WERI-Rb-1 (cell line): ENCODE results near the gene MAP4K3.

Source experiments
- DNase-seq: peaks from one replicate; pipeline ENCODE4 v3.0.0-alpha.2; 2020
- H3K27ac ChIP-seq: fragments of 250-450 bp; sonication (Bioruptor Pico); 2 replicates; pipeline ENCODE4 v1.5.1; 2020; ENCODE audit warnings: mild to moderate bottlenecking, moderate library complexity
- H3K27me3 ChIP-seq: fragments of 250-450 bp; sonication (Bioruptor Pico); 2 replicates; pipeline ENCODE4 v1.5.1; 2021; ENCODE audit warnings: mild to moderate bottlenecking, low read depth, moderate library complexity; ENCODE audit not compliant: insufficient read depth, severe bottlenecking
- H3K36me3 ChIP-seq: fragments of 250-450 bp; sonication (Bioruptor Pico); 2 replicates; pipeline ENCODE4 v1.5.1; 2020; ENCODE audit warnings: mild to moderate bottlenecking, moderate library complexity
- H3K4me3 ChIP-seq: 2 replicates; pipeline ENCODE4 v1.5.1; 2011; ENCODE audit warnings: low read depth, mild to moderate bottlenecking, control low read depth, low read length
- H3K9me3 ChIP-seq: fragments of 250-450 bp; sonication (Bioruptor Pico); 2 replicates; pipeline ENCODE4 v1.5.1; 2021; ENCODE audit warnings: mild to moderate bottlenecking, moderate library complexity; ENCODE audit not compliant: severe bottlenecking
- TF ChIP-seq, protein P1 (sequence below): IDR thresholded peaks from 2 replicates; pipeline ENCODE4 v1.5.1; 2011; ENCODE audit warnings: low read depth, mild to moderate bottlenecking, control low read depth, inconsistent platforms, low read length

Gene MAP4K3

GRCh38 chr2:39300044-39300978 is 136.8 kb downstream of the MAP4K3 start:
- Histone ChIP-seq H3K9me3 (no peaks in the 10 kb centered on the region), H3K27me3 (no peaks in the 10 kb centered on the region), H3K36me3 (no peaks in the 10 kb centered on the region; the same call in none of the 2 replicates), H3K27ac (no peak overlapping the region), H3K4me3 (no peak overlapping the region)
- DNase-seq = no peak
- TF ChIP-seq, protein P1, sequence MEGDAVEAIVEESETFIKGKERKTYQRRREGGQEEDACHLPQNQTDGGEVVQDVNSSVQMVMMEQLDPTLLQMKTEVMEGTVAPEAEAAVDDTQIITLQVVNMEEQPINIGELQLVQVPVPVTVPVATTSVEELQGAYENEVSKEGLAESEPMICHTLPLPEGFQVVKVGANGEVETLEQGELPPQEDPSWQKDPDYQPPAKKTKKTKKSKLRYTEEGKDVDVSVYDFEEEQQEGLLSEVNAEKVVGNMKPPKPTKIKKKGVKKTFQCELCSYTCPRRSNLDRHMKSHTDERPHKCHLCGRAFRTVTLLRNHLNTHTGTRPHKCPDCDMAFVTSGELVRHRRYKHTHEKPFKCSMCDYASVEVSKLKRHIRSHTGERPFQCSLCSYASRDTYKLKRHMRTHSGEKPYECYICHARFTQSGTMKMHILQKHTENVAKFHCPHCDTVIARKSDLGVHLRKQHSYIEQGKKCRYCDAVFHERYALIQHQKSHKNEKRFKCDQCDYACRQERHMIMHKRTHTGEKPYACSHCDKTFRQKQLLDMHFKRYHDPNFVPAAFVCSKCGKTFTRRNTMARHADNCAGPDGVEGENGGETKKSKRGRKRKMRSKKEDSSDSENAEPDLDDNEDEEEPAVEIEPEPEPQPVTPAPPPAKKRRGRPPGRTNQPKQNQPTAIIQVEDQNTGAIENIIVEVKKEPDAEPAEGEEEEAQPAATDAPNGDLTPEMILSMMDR = no peak

DNA sequence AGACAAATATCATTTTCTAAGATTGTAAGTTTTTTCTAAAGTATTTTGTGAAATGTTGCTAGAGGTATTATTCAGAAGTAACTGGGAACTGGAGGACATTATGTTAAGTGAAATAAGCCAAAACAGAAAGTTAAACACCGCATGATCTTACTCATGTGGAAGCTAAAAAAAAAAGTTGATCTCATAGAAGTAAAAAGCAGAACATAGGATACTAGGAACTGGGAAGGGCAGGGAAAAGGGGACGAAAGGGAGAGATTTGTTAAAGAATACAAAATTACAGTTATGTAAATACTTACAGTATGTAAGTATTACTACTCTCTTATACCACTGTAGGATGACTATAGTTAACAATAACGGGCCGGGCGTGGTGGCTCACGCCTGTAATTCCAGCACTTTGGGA is 146.7 kb downstream of the MAP4K3 start:
- DNase-seq = no peak
- H3K9me3 ChIP-seq = no peaks in the 10 kb centered on the region
- H3K27ac ChIP-seq = no peak overlapping the region
- TF ChIP-seq, protein P1 = no peak
- H3K4me3 ChIP-seq = no peak overlapping the region
- no peaks in the 10 kb centered on the region for H3K27me3 ChIP-seq
- H3K36me3 ChIP-seq = peaks cover 67% of the 10 kb centered on the region

DNA sequence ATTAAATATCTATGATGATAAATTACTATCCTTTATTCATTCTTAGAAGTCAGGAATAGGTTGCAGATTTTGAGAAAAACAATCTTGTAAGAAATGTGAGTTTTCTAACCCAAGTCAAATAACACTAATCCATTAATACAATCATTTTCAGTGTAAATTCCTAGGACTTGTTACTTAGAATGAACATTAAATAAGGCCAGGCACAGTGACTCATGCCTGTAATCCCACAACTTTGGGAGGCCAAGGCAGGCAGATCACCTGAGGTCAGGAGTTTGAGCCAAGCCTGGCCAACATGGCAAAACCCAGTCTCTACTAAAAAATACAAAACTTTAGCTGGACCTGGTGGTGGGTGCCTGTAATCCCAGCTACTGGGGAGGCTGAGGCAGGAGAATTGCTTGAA is 147.5 kb downstream of the MAP4K3 start:
- no peaks in the 10 kb centered on the region for H3K27me3 ChIP-seq
- no peak overlapping the region for H3K27ac ChIP-seq
- TF ChIP-seq, protein P1 = no peak
- H3K9me3 ChIP-seq = no peaks in the 10 kb centered on the region
- H3K4me3 ChIP-seq = no peak overlapping the region
- DNase-seq = no peak
- H3K36me3 ChIP-seq = peaks cover 72% of the 10 kb centered on the region

- Histone ChIP-seq H3K27ac (no peak overlapping the region), H3K36me3 (peaks cover 36% of the 10 kb centered on the region)
Measured at GRCh38 chr2:39283561-39283960, 153.5 kb downstream of the MAP4K3 start.

DNA sequence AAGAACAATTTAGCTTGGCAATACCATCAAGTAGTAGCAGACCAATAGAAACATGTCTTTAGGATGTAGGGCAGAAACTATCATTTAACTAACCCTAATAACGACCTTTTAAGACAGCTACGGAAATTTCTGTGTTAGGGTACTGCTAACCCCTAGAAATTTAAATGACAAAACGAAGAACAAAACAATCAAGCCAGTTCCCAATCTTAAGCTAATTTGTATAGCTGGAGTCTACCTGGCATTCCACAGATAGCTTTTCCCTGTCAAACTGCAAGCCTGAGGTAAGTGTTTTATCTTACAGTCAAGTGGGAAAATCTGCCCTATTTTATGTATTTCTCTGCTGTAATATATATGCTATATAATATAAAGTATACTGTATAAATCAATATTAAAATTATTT is 155.7 kb downstream of the MAP4K3 start:
- Histone ChIP-seq H3K36me3 (peaks cover 38% of the 10 kb centered on the region), H3K9me3 (no peaks in the 10 kb centered on the region), H3K27me3 (no peaks in the 10 kb centered on the region), H3K4me3 (no peak overlapping the region), H3K27ac (no peak overlapping the region)
- TF ChIP-seq, protein P1 = no peak
- DNase-seq = no peak

More at GRCh38 chr2:39283561-39283960, 153.5 kb downstream of the MAP4K3 start:
- H3K9me3 ChIP-seq = no peaks in the 10 kb centered on the region
- no peak for DNase-seq
- no peak overlapping the region for H3K4me3 ChIP-seq
- H3K27me3 ChIP-seq = no peaks in the 10 kb centered on the region
- TF ChIP-seq, protein P1 = no peak
